ENCODE results near the gene EXPH5.
"Not testable (repeated sequence)": the region's sequence is repeated elsewhere in the genome, so short reads cannot be mapped to it uniquely, and the experiment has no call there.

The EXPH5 gene

GRCh38 chr11:108593214-108593922 is at the start of gene EXPH5:
Gene EXPH5, minus strand, starts transcription at chr11:108593768. Its CDS starts 232 bp downstream, at chr11:108593536.
- DNase-seq = peak; percentile 49
- TF ChIP-seq CTCF (IDR thresholded peaks at IDR 0.05; ENCODE audit: low read depth, low read length, missing control alignments) = no peak
- in situ Hi-C loops (cut with HindIII; ENCODE audit: low pct_ligation_motif_present, low sequenced_read_pairs) = no loop called here
- H3K27me3 ChIP-seq (replicated peaks) = peaks cover 1% of the 10 kb centered on the region
- no peaks in the 10 kb centered on the region for H3K36me3 ChIP-seq (replicated peaks)
- H3K4me3 ChIP-seq (ENCODE audit: low read depth, low read length) = peak within 1 kb of the TSS; percentile 69
- no peak within 1 kb of the TSS for H3K27ac ChIP-seq

- H3K27ac ChIP-seq; DNase-seq; in situ Hi-C loops (cut with HindIII; ENCODE audit: low pct_ligation_motif_present, low sequenced_read_pairs); H3K27me3 ChIP-seq (replicated peaks); H3K36me3 ChIP-seq (replicated peaks); H3K4me3 ChIP-seq (ENCODE audit: low read depth, low read length): not testable (repeated sequence)
Observed at GRCh38 chr11:108641752-108642151, 48.2 kb upstream of the EXPH5 start.

- Histone ChIP-seq H3K27ac (no peak overlapping the region), H3K4me3 (ENCODE audit: low read depth, low read length) (no peak overlapping the region), H3K36me3 (replicated peaks) (no peaks in the 10 kb centered on the region), H3K27me3 (replicated peaks) (no peaks in the 10 kb centered on the region)
- in situ Hi-C loops (cut with HindIII; ENCODE audit: low pct_ligation_motif_present, low sequenced_read_pairs) = no loop called here
- DNase-seq = no peak
- no peak for TF ChIP-seq CTCF (IDR thresholded peaks at IDR 0.05; ENCODE audit: low read depth, low read length, missing control alignments)
Observed at GRCh38 chr11:108639146-108639545, 45.6 kb upstream of the EXPH5 start.

- no peak for DNase-seq
- in situ Hi-C loops (cut with HindIII; ENCODE audit: low pct_ligation_motif_present, low sequenced_read_pairs) = no loop called here
- H3K36me3 ChIP-seq (replicated peaks) = no peaks in the 10 kb centered on the region
- no peak for TF ChIP-seq CTCF (IDR thresholded peaks at IDR 0.05; ENCODE audit: low read depth, low read length, missing control alignments)
- no peaks in the 10 kb centered on the region for H3K27me3 ChIP-seq (replicated peaks)
- H3K27ac ChIP-seq = no peak overlapping the region
- H3K4me3 ChIP-seq (ENCODE audit: low read depth, low read length) = no peak overlapping the region
Observed at GRCh38 chr11:108636222-108636621, 42.7 kb upstream of the EXPH5 start.

- in situ Hi-C loops (cut with HindIII; ENCODE audit: low pct_ligation_motif_present, low sequenced_read_pairs) = no loop called here
- no peak for TF ChIP-seq CTCF (IDR thresholded peaks at IDR 0.05; ENCODE audit: low read depth, low read length, missing control alignments)
- no peaks in the 10 kb centered on the region for H3K36me3 ChIP-seq (replicated peaks)
- no peak overlapping the region for H3K27ac ChIP-seq
- no peaks in the 10 kb centered on the region for H3K27me3 ChIP-seq (replicated peaks)
- no peak overlapping the region for H3K4me3 ChIP-seq (ENCODE audit: low read depth, low read length)
- no peak for DNase-seq
Observed at GRCh38 chr11:108635106-108635505, 41.5 kb upstream of the EXPH5 start.

GRCh38 chr11:108632041-108632704 is 38.6 kb upstream of the EXPH5 start:
- Histone ChIP-seq H3K27ac (no peak overlapping the region), H3K27me3 (replicated peaks) (no peaks in the 10 kb centered on the region), H3K36me3 (replicated peaks) (no peaks in the 10 kb centered on the region), H3K4me3 (ENCODE audit: low read depth, low read length) (no peak overlapping the region)
- in situ Hi-C loops (cut with HindIII; ENCODE audit: low pct_ligation_motif_present, low sequenced_read_pairs) = no loop called here
- no peak for TF ChIP-seq CTCF (IDR thresholded peaks at IDR 0.05; ENCODE audit: low read depth, low read length, missing control alignments)
- no peak for DNase-seq

All from brain microvascular endothelial cell (primary cell).